NCI-H526 (cell line): ENCODE measurements around the gene GREM2.

Source experiments
- DNase-seq, 2 experiments: peaks; one replicate each; lab custom pipeline; 2025; lab: John Stamatoyannopoulos, UW

GREM2 gene

GRCh38 chr1:240562111-240562590, 49.8 kb downstream of the GREM2 start:
- DNase-seq: no peak

GRCh38 chr1:240559781-240560180, 52.2 kb downstream of the GREM2 start:
- no peak for DNase-seq

- DNase-seq: no peak
Measured at GRCh38 chr1:240555524-240555923, 56.4 kb downstream of the GREM2 start.

GRCh38 chr1:240553351-240553750, 58.6 kb downstream of the GREM2 start:
- DNase-seq: no peak

GRCh38 chr1:240539769-240540414, 72.1 kb downstream of the GREM2 start:
- no peak for DNase-seq

- DNase-seq: no peak
Measured at GRCh38 chr1:240538776-240539430, 73.1 kb downstream of the GREM2 start.

- DNase-seq: no peak
Measured at GRCh38 chr1:240533154-240533780, 78.7 kb downstream of the GREM2 start.

GRCh38 chr1:240528591-240528990, 83.4 kb downstream of the GREM2 start:
- DNase-seq: no peak

- DNase-seq: no peak
Measured at GRCh38 chr1:240527086-240527485, 84.9 kb downstream of the GREM2 start.

GRCh38 chr1:240526312-240526711, 85.6 kb downstream of the GREM2 start:
- DNase-seq: no peak

- no peak for DNase-seq
Measured at GRCh38 chr1:240524356-240525069, 87.4 kb downstream of the GREM2 start.

- no peak for DNase-seq
Measured at GRCh38 chr1:240522122-240522822, 89.7 kb downstream of the GREM2 start.

GRCh38 chr1:240517891-240518290, 94.1 kb downstream of the GREM2 start:
- DNase-seq: no peak

GRCh38 chr1:240516069-240516468, 95.9 kb downstream of the GREM2 start:
- DNase-seq: no peak

- no peak for DNase-seq
Measured at GRCh38 chr1:240515505-240515904, 96.5 kb downstream of the GREM2 start.

GRCh38 chr1:240511789-240512188, 100.2 kb downstream of the GREM2 start:
- no peak for DNase-seq

- no peak for DNase-seq
Measured at GRCh38 chr1:240508950-240509349, 103.0 kb downstream of the GREM2 start.

GRCh38 chr1:240508201-240508600, 103.8 kb downstream of the GREM2 start:
- no peak for DNase-seq

GRCh38 chr1:240506176-240506575, 105.8 kb downstream of the GREM2 start:
- DNase-seq: no peak

GRCh38 chr1:240503558-240503957, 108.4 kb downstream of the GREM2 start:
- no peak for DNase-seq

- DNase-seq: no peak
Measured at GRCh38 chr1:240503036-240503435, 108.9 kb downstream of the GREM2 start.

- DNase-seq: no peak
Measured at GRCh38 chr1:240501115-240501514, 110.8 kb downstream of the GREM2 start.
